ENCODE results near the gene ADISSP. TPM values are rescaled to one million over a fixed set of nuclear protein-coding genes. Genes with fewer than 3 reads are reported as not detected.
A peak's percentile ranks its signal among the peaks of the same experiment; 100 is the strongest.

The ADISSP gene
- total RNA-seq, 1 experiment from 2014 or later, result 244 TPM

DNA sequence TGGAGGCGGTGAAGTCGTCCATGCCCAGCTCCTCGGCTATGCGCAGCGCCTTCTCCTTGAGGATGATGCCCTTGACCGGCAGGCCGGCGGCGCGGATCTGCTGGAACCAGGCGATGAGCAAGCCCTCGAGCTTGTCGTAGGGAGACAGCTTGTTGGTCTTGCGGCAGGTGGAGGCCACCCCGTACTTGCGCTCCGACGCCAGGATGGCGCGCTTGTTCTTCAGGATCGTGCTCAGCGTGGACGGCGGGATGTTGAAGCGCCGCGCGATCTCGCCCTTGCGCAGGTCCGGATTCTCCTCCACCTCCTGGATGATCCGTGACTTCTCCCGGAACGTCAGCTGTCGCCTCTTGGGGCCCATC is 18.6 kb upstream of the ADISSP start:
- POLR2A ChIA-PET (ENCODE audit: unreplicated experiment), result interaction anchor here (1.0 kb wide), 1 partner anchor 34 kb away, joined by 4 read pairs; the partner anchor contains the start of gene AP5S1
- peak overlapping the region; percentile 55 for H3K27ac ChIP-seq (ENCODE audit: low read length)
- CTCF ChIA-PET, result interaction anchor here (0.6 to 3.0 kb wide), 5 partner anchors 10 to 104 kb away, joined by 3 to 16 read pairs (median 3); partner anchors contain the start of genes AP5S1 and CDC25B
- H3K9ac ChIP-seq (ENCODE audit: low read length), result peak overlapping the region; percentile 87
- peak overlapping the region; percentile 73 for H3K4me3 ChIP-seq (ENCODE audit: low read length)
- 0 out of 2 replicates have a peak, but pooled peaks cover 3% of the 10 kb centered on the region for H3K36me3 ChIP-seq (ENCODE audit: low read depth, low read length)
- TF ChIP-seq EZH2 (IDR thresholded peaks at IDR 0.05; ENCODE audit: low read length, unreplicated experiment) (no peak), EZH2phosphoT487 (IDR thresholded peaks at IDR 0.05; ENCODE audit: borderline replicate concordance, low read length) (no peak), CTCF (conservative IDR thresholded peaks at IDR 0.05; ENCODE audit: low read depth, low read length) (no peak)
- peaks cover 40% of the 10 kb centered on the region for H3K79me2 ChIP-seq (ENCODE audit: low read length)
- H3K4me2 ChIP-seq (ENCODE audit: low read length), result peak overlapping the region; percentile 98
- no peaks in the 10 kb centered on the region for H3K9me3 ChIP-seq (ENCODE audit: low read length)
- H3F3A ChIP-seq (ENCODE audit: low read length, unreplicated experiment), result peaks cover 12% of the 10 kb centered on the region
- H2AFZ ChIP-seq (ENCODE audit: low read length), result peak overlapping the region; percentile 8; the same call in 1 of the 2 replicates
- intact Hi-C loops (cut with micrococcal nuclease), result no loop called here
- H3K4me1 ChIP-seq (ENCODE audit: insufficient read depth, low read length), result peaks cover 36% of the 10 kb centered on the region
- H3K27me3 ChIP-seq (ENCODE audit: low read length), result no peaks in the 10 kb centered on the region
- DNase-seq (peak; percentile 55), ATAC-seq (peak; percentile 23)
- no TSS peak for BruUV-seq (replicated peaks)
- H3K9me2 ChIP-seq (replicated peaks; ENCODE audit: low read length), result no peaks in the 10 kb centered on the region
- peaks cover 28% of the 10 kb centered on the region for H4K20me1 ChIP-seq (ENCODE audit: low read length)

DNA sequence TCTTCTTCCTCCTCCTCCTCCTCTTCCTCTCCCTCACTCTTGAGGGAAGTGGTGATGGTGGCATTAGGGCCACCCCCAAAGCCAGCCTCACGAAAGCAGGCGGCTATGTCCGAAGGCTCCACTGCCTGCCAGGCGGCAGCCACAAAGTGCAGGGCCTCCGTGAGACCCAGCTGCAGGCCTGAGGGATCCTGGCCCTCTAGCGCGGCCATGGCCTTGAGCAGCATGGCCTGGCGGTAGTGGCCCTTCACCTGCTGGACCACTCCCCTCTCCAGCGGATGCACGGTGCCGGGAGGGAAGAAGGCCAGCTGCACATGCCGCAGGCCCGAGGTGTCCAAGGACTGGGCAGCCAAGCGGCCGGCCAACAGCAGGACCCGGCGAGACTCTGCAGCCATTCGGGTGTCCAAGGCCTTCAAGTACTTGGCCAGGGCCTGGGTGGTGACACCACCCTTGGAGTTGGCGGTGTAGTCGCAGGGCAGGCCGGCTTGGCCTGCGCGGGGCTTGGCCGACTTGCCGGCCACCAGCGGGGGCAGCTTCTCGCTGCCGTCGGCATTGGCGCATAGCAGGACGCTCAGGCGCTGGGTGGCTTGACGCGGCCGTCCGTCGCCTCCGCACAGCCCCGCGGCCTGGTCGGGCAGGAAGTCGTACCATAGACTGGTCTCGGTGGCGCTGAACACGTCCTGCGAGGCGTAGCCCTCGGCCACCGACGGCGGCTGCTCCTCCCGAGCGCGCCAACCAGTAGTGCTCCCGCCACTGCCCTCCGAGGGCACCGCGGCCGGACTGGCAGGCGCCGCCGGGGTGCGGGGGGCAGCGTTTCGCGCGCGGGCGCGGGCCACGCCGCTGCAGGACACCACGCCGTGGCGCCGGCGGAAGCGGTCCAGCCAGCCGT is 17.9 kb upstream of the ADISSP start:
- intact Hi-C loops (cut with micrococcal nuclease), result no loop called here
- CTCF ChIA-PET, result interaction anchor here (2.0 to 3.0 kb wide), 2 partner anchors 33 to 35 kb away, joined by 13 to 16 read pairs; partner anchors contain the start of gene AP5S1
- BruUV-seq (replicated peaks), result no TSS peak

More for the DNA sequence above, 17.9 kb upstream of the ADISSP start:
- TF ChIP-seq EZH2 (IDR thresholded peaks at IDR 0.05; ENCODE audit: low read length, unreplicated experiment), result no peak
- no peak for TF ChIP-seq EZH2phosphoT487 (IDR thresholded peaks at IDR 0.05; ENCODE audit: borderline replicate concordance, low read length)
- no peak for TF ChIP-seq CTCF (conservative IDR thresholded peaks at IDR 0.05; ENCODE audit: low read depth, low read length)
- peak; percentile 36 for DNase-seq
- Histone ChIP-seq H3K9ac (ENCODE audit: low read length) (peak overlapping the region; percentile 87), H3K79me2 (ENCODE audit: low read length) (peaks cover 40% of the 10 kb centered on the region), H4K20me1 (ENCODE audit: low read length) (peaks cover 28% of the 10 kb centered on the region), H3K9me2 (replicated peaks; ENCODE audit: low read length) (no peaks in the 10 kb centered on the region), H3K4me1 (ENCODE audit: insufficient read depth, low read length) (peaks cover 41% of the 10 kb centered on the region), H3K9me3 (ENCODE audit: low read length) (no peaks in the 10 kb centered on the region), H3K4me3 (ENCODE audit: low read length) (peak overlapping the region; percentile 73), H3K36me3 (ENCODE audit: low read depth, low read length) (0 out of 2 replicates have a peak, but pooled peaks cover 3% of the 10 kb centered on the region), H2AFZ (ENCODE audit: low read length) (peak overlapping the region; percentile 8; the same call in 1 of the 2 replicates), H3K4me2 (ENCODE audit: low read length) (peak overlapping the region; percentile 98), H3K27me3 (ENCODE audit: low read length) (no peaks in the 10 kb centered on the region), H3F3A (ENCODE audit: low read length, unreplicated experiment) (peaks cover 12% of the 10 kb centered on the region), H3K27ac (ENCODE audit: low read length) (peak overlapping the region; percentile 55)
- peak; percentile 0; the same call in 1 of the 2 replicates for ATAC-seq
- POLR2A ChIA-PET (ENCODE audit: unreplicated experiment), result interaction anchor here (0.6 kb wide), 1 partner anchor 24 kb away, joined by 6 read pairs; no protein-coding TSS in a partner anchor
